HEK293 (cell line): Measurements from ENCODE around the gene DCAF6.
A peak's percentile ranks its signal among the peaks of the same experiment; 100 is the strongest.

Experiments used
- CTCF ChIA-PET: fragments of 350-600 bp; formaldehyde crosslinking; extraction: SDS; loops from one replicate; lab custom pipeline; 2021; ENCODE audit warnings: antibody characterized with exemption; lab: Yijun Ruan, JAX
- POLR2A ChIA-PET: fragments of 300-600 bp; formaldehyde crosslinking; extraction: SDS; loops from one replicate; lab custom pipeline; 2020; ENCODE audit warnings: antibody characterized with exemption, inconsistent platforms; lab: Yijun Ruan, JAX
- H3K27ac ChIP-seq: fragments of 200-500 bp; sonication (Bioruptor generic); 2 replicates; pipeline ENCODE4 v1.5.1; 2014; ENCODE audit warnings: low read depth, low read length, control low read depth, inconsistent platforms; ENCODE audit errors: extremely low read depth
- H3K36me3 ChIP-seq, 2 experiments: fragments of 200-500 bp in 1 of 2; sonication (Bioruptor generic) in 1 of 2; 1 replicate in 1 of 2; 2 replicates in 1 of 2; pipeline ENCODE4 v1.5.1; 2014 to 2017; ENCODE audit warnings: inconsistent platforms in 2 of 2, low read length in 2 of 2; ENCODE audit not compliant: control insufficient read depth in 2 of 2, insufficient read depth in 1 of 2
- H3K4me1 ChIP-seq: fragments of 200-500 bp; sonication (Bioruptor generic); 2 replicates; pipeline ENCODE4 v1.5.1; 2014; ENCODE audit warnings: mild to moderate bottlenecking, low read length, inconsistent platforms; ENCODE audit not compliant: control insufficient read depth, insufficient read depth
- H3K4me3 ChIP-seq: 2 replicates; pipeline ENCODE4 v1.5.1; 2011; ENCODE audit warnings: low read depth, mild to moderate bottlenecking, control low read depth, low read length, moderate library complexity
- H3K9me3 ChIP-seq: fragments of 200-500 bp; sonication (Bioruptor generic); 2 replicates; pipeline ENCODE4 v1.5.1; 2014; ENCODE audit warnings: low read depth, low read length, inconsistent platforms; ENCODE audit not compliant: control insufficient read depth, insufficient read depth
- BCL11A ChIP-seq: fragments of 450-650 bp; formaldehyde crosslinking; IDR thresholded peaks from 2 replicates; pipeline ENCODE4 v1.5.1; 2016; ENCODE audit warnings: low read depth, missing biosample characterization, missing genetic modification characterization
- HOXD13 ChIP-seq: sonication (generic); formaldehyde crosslinking; IDR thresholded peaks from 2 replicates; pipeline ENCODE4 v1.8.0; 2022; ENCODE audit warnings: missing genetic modification reagents, borderline replicate concordance
- KLF9 ChIP-seq: fragments of 450-650 bp; formaldehyde crosslinking; IDR thresholded peaks from 2 replicates; pipeline ENCODE4 v1.5.1; 2016; ENCODE audit warnings: missing biosample characterization, missing genetic modification characterization, low read depth
- OSR2 ChIP-seq: fragments of 450-650 bp; formaldehyde crosslinking; IDR thresholded peaks from 2 replicates; pipeline ENCODE4 v1.5.1; 2016; ENCODE audit warnings: missing biosample characterization, missing genetic modification characterization
- PBX3 ChIP-seq: sonication (generic); formaldehyde crosslinking; IDR thresholded peaks from 2 replicates; pipeline ENCODE4 v1.8.1; 2022; ENCODE audit warnings: mild to moderate bottlenecking, moderate library complexity, missing genetic modification reagents
- SCRT2 ChIP-seq: fragments of 450-650 bp; formaldehyde crosslinking; IDR thresholded peaks from 2 replicates; pipeline ENCODE4 v1.5.1; 2016; ENCODE audit warnings: missing biosample characterization, missing genetic modification characterization
- TSHZ1 ChIP-seq: fragments of 450-650 bp; formaldehyde crosslinking; IDR thresholded peaks from 2 replicates; pipeline ENCODE4 v1.5.1; 2016; ENCODE audit warnings: missing biosample characterization, missing genetic modification characterization, borderline replicate concordance
- ZBTB20 ChIP-seq: fragments of 450-650 bp; formaldehyde crosslinking; IDR thresholded peaks from 2 replicates; pipeline ENCODE4 v1.5.1; 2016; ENCODE audit warnings: missing biosample characterization, missing genetic modification characterization
- ZIC2 ChIP-seq: fragments of 450-650 bp; formaldehyde crosslinking; IDR thresholded peaks from 2 replicates; pipeline ENCODE4 v1.5.1; 2016; ENCODE audit warnings: missing biosample characterization, missing genetic modification characterization
- ZNF133 ChIP-seq: fragments of 450-650 bp; formaldehyde crosslinking; IDR thresholded peaks from 2 replicates; pipeline ENCODE4 v1.5.1; 2016; ENCODE audit warnings: missing biosample characterization, missing genetic modification characterization
- ZNF169 ChIP-seq: fragments of 450-650 bp; formaldehyde crosslinking; IDR thresholded peaks from 2 replicates; pipeline ENCODE4 v1.5.1; 2016; ENCODE audit warnings: missing biosample characterization, missing genetic modification characterization
- ZNF174 ChIP-seq: fragments of 450-650 bp; formaldehyde crosslinking; IDR thresholded peaks from 2 replicates; pipeline ENCODE4 v1.5.0; 2017; ENCODE audit warnings: missing biosample characterization, mild to moderate bottlenecking, missing genetic modification characterization
- ZNF2 ChIP-seq: fragments of 450-650 bp; formaldehyde crosslinking; IDR thresholded peaks from 2 replicates; pipeline ENCODE4 v1.5.1; 2016; ENCODE audit warnings: missing biosample characterization, missing genetic modification characterization
- ZNF302 ChIP-seq: fragments of 450-650 bp; formaldehyde crosslinking; IDR thresholded peaks from 2 replicates; pipeline ENCODE4 v1.5.1; 2016; ENCODE audit warnings: missing biosample characterization, missing genetic modification characterization, low read depth
- ZNF311 ChIP-seq: fragments of 450-650 bp; formaldehyde crosslinking; IDR thresholded peaks from 2 replicates; pipeline ENCODE4 v1.5.1; 2017; ENCODE audit warnings: missing biosample characterization, missing genetic modification characterization, borderline replicate concordance
- ZNF335 ChIP-seq: fragments of 450-650 bp; formaldehyde crosslinking; conservative IDR thresholded peaks from 2 replicates; pipeline ENCODE4 v1.5.1; 2016; ENCODE audit warnings: missing biosample characterization, missing genetic modification characterization
- ZNF362 ChIP-seq: fragments of 450-650 bp; formaldehyde crosslinking; IDR thresholded peaks from 2 replicates; pipeline ENCODE4 v1.5.1; 2016; ENCODE audit warnings: missing biosample characterization, missing genetic modification characterization
- ZNF426 ChIP-seq: fragments of 450-650 bp; formaldehyde crosslinking; IDR thresholded peaks from 2 replicates; pipeline ENCODE4 v1.5.1; 2017; ENCODE audit warnings: missing biosample characterization, missing genetic modification characterization, mild to moderate bottlenecking, inconsistent platforms, moderate library complexity
- ZNF514 ChIP-seq: fragments of 450-650 bp; formaldehyde crosslinking; IDR thresholded peaks from 2 replicates; pipeline ENCODE4 v1.5.1; 2016; ENCODE audit warnings: missing biosample characterization, missing genetic modification characterization
- ZNF560 ChIP-seq: fragments of 450-650 bp; formaldehyde crosslinking; IDR thresholded peaks from 2 replicates; pipeline ENCODE4 v1.5.1; 2017; ENCODE audit warnings: missing biosample characterization, missing genetic modification characterization, borderline replicate concordance
- ZNF571 ChIP-seq: fragments of 450-650 bp; formaldehyde crosslinking; IDR thresholded peaks from 2 replicates; pipeline ENCODE4 v1.5.0; 2017; ENCODE audit warnings: missing biosample characterization, missing genetic modification characterization
- ZNF701 ChIP-seq: fragments of 450-650 bp; formaldehyde crosslinking; IDR thresholded peaks from 2 replicates; pipeline ENCODE4 v1.5.1; 2016; ENCODE audit warnings: missing biosample characterization, missing genetic modification characterization
- ZNF704 ChIP-seq: fragments of 450-650 bp; formaldehyde crosslinking; IDR thresholded peaks from 2 replicates; pipeline ENCODE4 v1.5.1; 2016; ENCODE audit warnings: missing biosample characterization, missing genetic modification characterization
- ZNF792 ChIP-seq: fragments of 450-650 bp; formaldehyde crosslinking; IDR thresholded peaks from 2 replicates; pipeline ENCODE4 v1.5.1; 2016; ENCODE audit warnings: missing biosample characterization, missing genetic modification characterization
- ZSCAN30 ChIP-seq: fragments of 450-650 bp; IDR thresholded peaks from 2 replicates; pipeline ENCODE4 v1.5.1; 2018; ENCODE audit warnings: missing biosample characterization, mild to moderate bottlenecking, missing genetic modification characterization, moderate library complexity

The DCAF6 gene

GRCh38 chr1:168089979-168090337 lies 153.5 kb downstream of the DCAF6 start:
- ChIA-PET POLR2A (no interaction called here), CTCF (no interaction called here)
- Histone ChIP-seq H3K27ac (no peak overlapping the region), H3K4me3 (no peak overlapping the region), H3K36me3 (peaks cover 0 to 31% of the 10 kb centered on the region in 2 experiments; a peak in 1 of 3 replicates), H3K4me1 (no peaks in the 10 kb centered on the region), H3K9me3 (no peaks in the 10 kb centered on the region)
- TF ChIP-seq KLF9 (tag by site-specific recombination) (no peak), PBX3 (CRISPR knock-in tag) (no peak), ZNF704 (tag by site-specific recombination) (no peak), TSHZ1 (tag by site-specific recombination) (no peak), ZNF302 (tag by site-specific recombination) (no peak), ZNF514 (no peak)

- POLR2A ChIA-PET: no interaction called here
- Histone ChIP-seq H3K4me3 (no peak overlapping the region), H3K36me3 (peaks cover 0 to 27% of the 10 kb centered on the region in 2 experiments; a peak in 1 of 3 replicates), H3K9me3 (no peaks in the 10 kb centered on the region), H3K27ac (no peak overlapping the region)
- TF ChIP-seq SCRT2 (tag by site-specific recombination) (peak; percentile 38; the same call in 1 of the 2 replicates), ZBTB20 (tag by site-specific recombination) (no peak)
- TF ChIP-seq, all 188 proteins: peak for 1
- no peaks in the 10 kb centered on the region for H3K4me1 ChIP-seq
- CTCF ChIA-PET: interaction anchor here (3.4 kb wide), 1 partner anchor 8 kb away, joined by 26 read pairs; no protein-coding TSS in a partner anchor
Measured at GRCh38 chr1:168090395-168090794, 153.9 kb downstream of the DCAF6 start.

GRCh38 chr1:168091063-168091462 lies 154.6 kb downstream of the DCAF6 start:
- ChIA-PET CTCF (interaction anchor here (0.9 to 3.4 kb wide), 2 partner anchors 9 to 90 kb away, joined by 5 to 26 read pairs; no protein-coding TSS in a partner anchor), POLR2A (no interaction called here)
- Histone ChIP-seq H3K4me1 (no peaks in the 10 kb centered on the region), H3K4me3 (no peak overlapping the region), H3K36me3 (peaks cover 0 to 29% of the 10 kb centered on the region in 2 experiments; a peak in 1 of 3 replicates), H3K27ac (no peak overlapping the region), H3K9me3 (no peaks in the 10 kb centered on the region)
- TF ChIP-seq ZIC2 (tag by site-specific recombination): no peak
- no peak for TF ChIP-seq ZNF792 (tag by site-specific recombination)
- no peak for TF ChIP-seq ZNF133 (tag by site-specific recombination)
- no peak for TF ChIP-seq ZNF2
- no peak for TF ChIP-seq HOXD13 (CRISPR knock-in tag)
- no peak for TF ChIP-seq ZNF560 (tag by site-specific recombination)
- TF ChIP-seq ZNF362 (tag by site-specific recombination): no peak
- no peak for TF ChIP-seq ZNF311 (tag by site-specific recombination)
- no peak for TF ChIP-seq BCL11A (tag by site-specific recombination)
- no peak for TF ChIP-seq OSR2 (tag by site-specific recombination)
- TF ChIP-seq ZNF514: no peak
- no peak for TF ChIP-seq ZNF174 (tag by site-specific recombination)
- no peak for TF ChIP-seq ZNF426 (tag by site-specific recombination)
- no peak for TF ChIP-seq ZNF571 (tag by site-specific recombination)
- no peak for TF ChIP-seq ZNF169 (tag by site-specific recombination)
- TF ChIP-seq ZNF701 (tag by site-specific recombination): no peak
- no peak for TF ChIP-seq ZNF335 (tag by site-specific recombination)
- TF ChIP-seq ZSCAN30 (tag by site-specific recombination): no peak
